Body of pancreas (tissue), 4 donors: ENCODE data around the gene E2F1. TPM values are rescaled to one million over a fixed set of nuclear protein-coding genes. Genes with fewer than 3 reads are reported as not detected.

Experiments used
- ATAC-seq: fragments of 150-250 bp; one replicate; pipeline ENCODE4 v1.9.1; 2016
- DNase-seq, 4 donors: peaks; one replicate each; pipeline ENCODE4 v3.0.0-alpha.2; 2019
- H3K27ac ChIP-seq, 4 donors: fragments of 200-600 bp; sonication (generic); 1 replicate in 3 of 4; 2 replicates in 1 of 4; pipeline versions ENCODE4 v1.5.1 to v1.6.1; 2016 to 2019; ENCODE audit warnings: mild to moderate bottlenecking in 1 of 4, mixed read lengths in 1 of 4, moderate library complexity in 1 of 4
- H3K27me3 ChIP-seq, 2 donors: fragments of 200-600 bp; sonication (generic); one replicate each; pipeline ENCODE4 v1.6.0; 2016; ENCODE audit warnings: mild to moderate bottlenecking in 1 of 2
- H3K36me3 ChIP-seq, 2 donors: fragments of 200-600 bp; sonication (generic); replicated peaks in 1 of 2; 2 replicates each; pipeline ENCODE4 v1.5.1; 2016; ENCODE audit warnings: low read depth in 2 of 2; ENCODE audit not compliant: insufficient read depth in 1 of 2
- H3K4me1 ChIP-seq: fragments of 200-600 bp; sonication (generic); one replicate; pipeline ENCODE4 v1.6.0; 2016
- H3K4me3 ChIP-seq, 2 donors: fragments of 200-600 bp; sonication (generic); 1 replicate in 1 of 2; 2 replicates in 1 of 2; pipeline ENCODE4 v1.5.1; 2016 to 2019
- H3K9me3 ChIP-seq, 3 donors: fragments of 200-600 bp; sonication (generic); 1 replicate in 2 of 3; 2 replicates in 1 of 3; pipeline ENCODE4 v1.5.1; 2016
- CTCF ChIP-seq, 7 experiments: fragments of 450-650 bp in 4 of 7; fragments of 200-600 bp in 3 of 7; sonication (generic) in 3 of 7; IDR thresholded peaks; one replicate each; pipeline ENCODE4 v1.5.1; 2016 to 2019; ENCODE audit warnings: antibody characterized with exemption in 7 of 7
- POLR2A ChIP-seq, 3 donors: fragments of 450-650 bp; IDR thresholded peaks; one replicate each; pipeline ENCODE4 v1.6.1; 2016; ENCODE audit warnings: antibody characterized with exemption in 3 of 3, mild to moderate bottlenecking in 2 of 3
- WGBS, 2 donors: methylation state at CpG; one replicate each; pipeline ENCODE4 v1.1.5; 2017; 5-methylcytosine and 5-hydroxymethylcytosine counted together
- intact Hi-C: fragments of 100-400 bp; cut with DNase I; formaldehyde crosslinking; loops from one replicate; pipeline ENCODE4 v1.15.1; 2023
- total RNA-seq, 2 donors: library from RNA; depleted of rRNA; stranded (reverse); fragments of >200 nt; gene quantifications; one replicate each; pipeline ENCODE4 v1.1.0, GENCODE V29; 2016

Gene E2F1
- total RNA-seq, 2 donors from 2014 or later = 0.66 TPM; not detected in 1

GRCh38 chr20:33674294-33675135 is 11.7 kb downstream of the E2F1 start, which contains the start of gene NECAB3:
Gene NECAB3, minus strand, starts transcription at chr20:33674428. Its CDS starts 76 bp downstream, at chr20:33674352.
- DNase-seq (peak; percentile 86 to 92 (median 87)), ATAC-seq (peak; percentile 94)
- H3K9me3 ChIP-seq = no peaks in the 10 kb centered on the region
- no peaks in the 10 kb centered on the region for H3K36me3 ChIP-seq
- peak within 1 kb of the TSS; percentile 21 to 75 (median 66) for H3K27ac ChIP-seq
- peaks cover 30% of the 10 kb centered on the region for H3K4me1 ChIP-seq
- 7 to 33% methylated on average over 13 to 65 of the region's 73 CpGs for WGBS, 2 donors
- intact Hi-C loops = loop anchor here (5.0 kb wide), 1 partner anchor 212 kb away; no protein-coding TSS in a partner anchor
- no peaks in the 10 kb centered on the region for H3K27me3 ChIP-seq
- H3K4me3 ChIP-seq = peak within 1 kb of the TSS; percentile 34 to 35
- TF ChIP-seq POLR2A (IDR thresholded peaks at IDR 0.05) (peak; percentile 44 to 49 (median 48)), CTCF (IDR thresholded peaks at IDR 0.05) (no peak)

GRCh38 chr20:33673410-33674293 is 12.5 kb downstream of the E2F1 start:
- peak overlapping the region; percentile 5 to 75 (median 66) for H3K27ac ChIP-seq
- ATAC-seq = peak; percentile 48
- H3K4me3 ChIP-seq = peak overlapping the region; percentile 34 to 35
- H3K4me1 ChIP-seq = peaks cover 30% of the 10 kb centered on the region
- H3K27me3 ChIP-seq = no peaks in the 10 kb centered on the region
- DNase-seq = no peak
- H3K9me3 ChIP-seq = no peaks in the 10 kb centered on the region
- 8 to 17% methylated on average over 20 to 22 of the region's 29 CpGs for WGBS, 2 donors
- TF ChIP-seq CTCF (IDR thresholded peaks at IDR 0.05) (no peak), POLR2A (IDR thresholded peaks at IDR 0.05) (no peak)
- intact Hi-C loops = loop anchor here (5.0 kb wide), 1 partner anchor 211 kb away; no protein-coding TSS in a partner anchor
- H3K36me3 ChIP-seq = peaks cover 0 to 3% of the 10 kb centered on the region in 2 donors

DNA sequence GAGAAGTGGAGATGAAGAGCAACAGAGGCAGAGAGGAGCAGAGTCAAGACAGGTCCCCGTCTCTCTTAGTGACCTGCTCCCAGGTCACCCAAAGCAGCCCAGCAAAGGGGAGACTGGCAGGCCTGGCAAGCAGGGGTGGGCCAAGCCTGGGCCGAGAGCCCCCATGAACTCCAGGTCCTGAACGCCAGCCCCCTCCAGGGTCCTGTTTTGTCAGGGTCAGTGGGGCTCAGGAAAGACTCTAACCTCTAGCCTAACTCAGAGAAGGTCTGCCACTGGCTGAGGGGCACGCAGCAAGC is 13.1 kb downstream of the E2F1 start:
- TF ChIP-seq CTCF (IDR thresholded peaks at IDR 0.05) = no peak
- TF ChIP-seq POLR2A (IDR thresholded peaks at IDR 0.05) = no peak
- Histone ChIP-seq H3K4me1 (peaks cover 34% of the 10 kb centered on the region), H3K9me3 (no peaks in the 10 kb centered on the region), H3K27me3 (no peaks in the 10 kb centered on the region), H3K27ac (peak overlapping the region in 2 of 4 donors; percentile 64 to 75), H3K36me3 (peaks cover 0 to 3% of the 10 kb centered on the region in 2 donors), H3K4me3 (no peak overlapping the region)
- ATAC-seq = no peak
- 49 to 51% methylated on average over 3 to 4 of the region's 4 CpGs for WGBS, 2 donors
- no peak for DNase-seq
- intact Hi-C loops = loop anchor here (5.0 kb wide), 1 partner anchor 211 kb away; no protein-coding TSS in a partner anchor

- no peaks in the 10 kb centered on the region for H3K27me3 ChIP-seq
- intact Hi-C loops = loop anchor here (5.0 kb wide), 1 partner anchor 210 kb away; no protein-coding TSS in a partner anchor
- DNase-seq = peak in 1 of 4 donors; percentile 41
- peaks cover 0 to 3% of the 10 kb centered on the region in 2 donors for H3K36me3 ChIP-seq
- no peak overlapping the region for H3K4me3 ChIP-seq
- 51 to 54% methylated on average over 9 to 17 of the region's 17 CpGs for WGBS, 2 donors
- no peak for ATAC-seq
- H3K4me1 ChIP-seq = peaks cover 39% of the 10 kb centered on the region
- no peaks in the 10 kb centered on the region for H3K9me3 ChIP-seq
- peak overlapping the region in 1 of 4 donors; percentile 75 for H3K27ac ChIP-seq
- TF ChIP-seq CTCF (IDR thresholded peaks at IDR 0.05) (no peak), POLR2A (IDR thresholded peaks at IDR 0.05) (no peak)
Measured at GRCh38 chr20:33672426-33673113, 13.6 kb downstream of the E2F1 start.
